A549 treated with CpdA at 1 μM for 4 hours (cell line): ENCODE data around the gene SPA17. TPM values are rescaled to one million over a fixed set of nuclear protein-coding genes. Genes with fewer than 3 reads are reported as not detected.

Experiments used
- total RNA-seq: library from RNA; stranded (reverse); fragments of 200-300 nt; extraction: Qiagen RNA extraction; gene quantifications from 5 replicates; pipeline ENCODE4 v1.2.3, GENCODE V29; 2022; ENCODE audit warnings: low read depth

Gene SPA17
- total RNA-seq: 16.5 to 34.0 TPM (median 18.5 TPM) in 5 replicates

GRCh38 chr11:124673333-124674167, at the start of gene SPA17, which contains the start of gene SIAE:
TSS of gene SPA17 (plus strand) at chr11:124673904. CDS start at chr11:124675265, 1,361 bp downstream.
TSS of gene SIAE (minus strand) at chr11:124673739. CDS start at chr11:124673708, 31 bp downstream.

GRCh38 chr11:124739479-124740276, 66.0 kb downstream of the SPA17 start, which contains the start of gene NRGN:
TSS of gene NRGN (plus strand) at chr11:124739942. CDS start at chr11:124740085, 143 bp downstream.

Other genes starting within 250 kb of the SPA17 start
- gene OR8B4, start 249.0 kb upstream of the SPA17 start, total RNA-seq: not detected in 5 replicates
- not detected in 5 replicates for gene OR8B8, start 228.2 kb upstream of the SPA17 start, total RNA-seq
- gene OR8B12, start 130.2 kb upstream of the SPA17 start, total RNA-seq: not detected in 5 replicates
- gene OR8A1, start 103.9 kb upstream of the SPA17 start, total RNA-seq: not detected in 5 replicates
- not detected in 5 replicates for gene PANX3, start 62.5 kb upstream of the SPA17 start, total RNA-seq
- 17.0 to 20.4 TPM (median 17.5 TPM) in 5 replicates for gene TBRG1, start 51.0 kb upstream of the SPA17 start, total RNA-seq
- 13.4 to 14.9 TPM (median 14.2 TPM) in 5 replicates for gene SIAE, start 165 bp upstream of the SPA17 start, total RNA-seq
- 5.5 to 11.1 TPM (median 10.7 TPM) in 5 replicates for gene NRGN, start 66.0 kb downstream of the SPA17 start, total RNA-seq
- gene VSIG2, start 78.4 kb downstream of the SPA17 start, total RNA-seq: not detected in 5 replicates
- 7.5 to 12.4 TPM (median 10.6 TPM) in 5 replicates for gene ESAM, start 88.4 kb downstream of the SPA17 start, total RNA-seq
- 4.4 to 6.0 TPM (median 5.5 TPM) in 5 replicates for gene MSANTD2, start 126.5 kb downstream of the SPA17 start, total RNA-seq
- gene ROBO3, start 191.5 kb downstream of the SPA17 start, total RNA-seq: 1.5 to 4.0 TPM (median 2.7 TPM) in 5 replicates
- not detected in 5 replicates for gene ROBO4, start 224.0 kb downstream of the SPA17 start, total RNA-seq
- gene HEPN1, start 245.3 kb downstream of the SPA17 start, total RNA-seq: not detected in 5 replicates